Osteocyte (in vitro differentiated cells): ENCODE results near the gene LYL1. TPM values are rescaled to one million over a fixed set of nuclear protein-coding genes. Genes with fewer than 3 reads are reported as not detected.

ENCODE experiments used
- DNase-seq: peaks from one replicate; pipeline ENCODE4 v3.0.0; 2021; ENCODE audit warnings: mixed read lengths; ENCODE audit not compliant: unreplicated experiment; ENCODE audit errors: extremely low spot score
- H3K27ac Mint-ChIP-seq: one replicate; pipeline ENCODE4 v1.8.0; 2021; ENCODE audit warnings: mild to moderate bottlenecking, mixed read lengths; ENCODE audit not compliant: unreplicated experiment
- H3K27me3 Mint-ChIP-seq: one replicate; pipeline ENCODE4 v1.8.0; 2021; ENCODE audit warnings: mixed read lengths; ENCODE audit not compliant: unreplicated experiment
- H3K36me3 Mint-ChIP-seq: one replicate; pipeline ENCODE4 v1.8.0; 2021; ENCODE audit warnings: mixed read lengths; ENCODE audit not compliant: unreplicated experiment
- H3K4me1 Mint-ChIP-seq: one replicate; pipeline ENCODE4 v1.8.0; 2021; ENCODE audit warnings: mixed read lengths; ENCODE audit not compliant: unreplicated experiment
- H3K4me3 Mint-ChIP-seq: one replicate; pipeline ENCODE4 v1.8.0; 2021; ENCODE audit warnings: mild to moderate bottlenecking, moderate library complexity, mixed read lengths; ENCODE audit not compliant: unreplicated experiment
- H3K9me3 Mint-ChIP-seq: one replicate; pipeline ENCODE4 v1.8.0; 2021; ENCODE audit warnings: mixed read lengths; ENCODE audit not compliant: unreplicated experiment
- total RNA-seq: library from RNA; stranded (reverse); gene quantifications from 2 replicates; pipeline ENCODE4 v1.2.1, GENCODE V29; 2021
- TF ChIP-seq, protein P1 (sequence below): fragments of 200-600 bp; sonication (generic); IDR thresholded peaks from 2 replicates; pipeline ENCODE4 v1.5.0; 2021; ENCODE audit warnings: antibody characterized with exemption, mild to moderate bottlenecking, moderate library complexity

Gene LYL1
- total RNA-seq, 1 donor from 2014 or later = not detected

- Mint-ChIP-seq H3K27ac (peak overlapping the region; percentile 89), H3K4me1 (peaks cover 44% of the 10 kb centered on the region), H3K4me3 (peak overlapping the region; percentile 55), H3K36me3 (no peaks in the 10 kb centered on the region), H3K27me3 (no peaks in the 10 kb centered on the region), H3K9me3 (no peaks in the 10 kb centered on the region)
- no peak for DNase-seq
- TF ChIP-seq, protein P1, sequence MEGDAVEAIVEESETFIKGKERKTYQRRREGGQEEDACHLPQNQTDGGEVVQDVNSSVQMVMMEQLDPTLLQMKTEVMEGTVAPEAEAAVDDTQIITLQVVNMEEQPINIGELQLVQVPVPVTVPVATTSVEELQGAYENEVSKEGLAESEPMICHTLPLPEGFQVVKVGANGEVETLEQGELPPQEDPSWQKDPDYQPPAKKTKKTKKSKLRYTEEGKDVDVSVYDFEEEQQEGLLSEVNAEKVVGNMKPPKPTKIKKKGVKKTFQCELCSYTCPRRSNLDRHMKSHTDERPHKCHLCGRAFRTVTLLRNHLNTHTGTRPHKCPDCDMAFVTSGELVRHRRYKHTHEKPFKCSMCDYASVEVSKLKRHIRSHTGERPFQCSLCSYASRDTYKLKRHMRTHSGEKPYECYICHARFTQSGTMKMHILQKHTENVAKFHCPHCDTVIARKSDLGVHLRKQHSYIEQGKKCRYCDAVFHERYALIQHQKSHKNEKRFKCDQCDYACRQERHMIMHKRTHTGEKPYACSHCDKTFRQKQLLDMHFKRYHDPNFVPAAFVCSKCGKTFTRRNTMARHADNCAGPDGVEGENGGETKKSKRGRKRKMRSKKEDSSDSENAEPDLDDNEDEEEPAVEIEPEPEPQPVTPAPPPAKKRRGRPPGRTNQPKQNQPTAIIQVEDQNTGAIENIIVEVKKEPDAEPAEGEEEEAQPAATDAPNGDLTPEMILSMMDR = no peak
Measured at GRCh38 chr19:13121551-13122274, 19.1 kb upstream of the LYL1 start.

DNA sequence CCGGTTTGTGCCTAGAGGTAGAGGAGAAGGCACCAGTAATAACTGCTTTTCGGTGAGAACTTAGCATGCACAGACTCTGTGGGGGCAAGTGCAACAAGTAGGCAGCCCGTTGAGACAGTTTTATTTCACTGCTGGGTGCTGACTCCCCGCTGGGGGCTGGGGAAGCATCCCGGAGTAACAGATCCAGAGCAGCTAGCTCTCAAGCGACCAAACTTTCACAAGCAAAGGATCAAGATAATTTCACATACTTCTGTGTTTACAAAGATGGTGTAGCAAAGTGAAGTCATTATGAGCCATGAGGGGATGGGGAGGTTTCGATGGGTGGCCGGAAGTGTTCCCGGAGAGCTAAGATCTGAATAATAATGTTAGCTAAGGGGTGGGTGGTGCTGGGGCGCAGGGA is 18.2 kb upstream of the LYL1 start:
- Mint-ChIP-seq H3K4me1 (peaks cover 51% of the 10 kb centered on the region), H3K27ac (peak overlapping the region; percentile 89)

GRCh38 chr19:13120031-13120430 is 17.4 kb upstream of the LYL1 start:
- Mint-ChIP-seq H3K4me3 (peak overlapping the region; percentile 77), H3K36me3 (no peaks in the 10 kb centered on the region), H3K4me1 (peaks cover 56% of the 10 kb centered on the region), H3K27me3 (no peaks in the 10 kb centered on the region), H3K9me3 (no peaks in the 10 kb centered on the region), H3K27ac (peak overlapping the region; percentile 89)
- no peak for DNase-seq
- TF ChIP-seq, protein P1 = no peak

More for the DNA sequence above, 18.2 kb upstream of the LYL1 start:
- H3K27me3 Mint-ChIP-seq = no peaks in the 10 kb centered on the region
- DNase-seq = no peak
- H3K4me3 Mint-ChIP-seq = peak overlapping the region; percentile 55
- no peaks in the 10 kb centered on the region for H3K9me3 Mint-ChIP-seq
- H3K36me3 Mint-ChIP-seq = no peaks in the 10 kb centered on the region
- TF ChIP-seq, protein P1 = no peak

GRCh38 chr19:13119627-13120026 is 17.0 kb upstream of the LYL1 start:
- no peak for DNase-seq
- Mint-ChIP-seq H3K4me3 (peak overlapping the region; percentile 77), H3K4me1 (peaks cover 56% of the 10 kb centered on the region), H3K27me3 (no peaks in the 10 kb centered on the region), H3K36me3 (no peaks in the 10 kb centered on the region), H3K9me3 (no peaks in the 10 kb centered on the region), H3K27ac (peak overlapping the region; percentile 89)
- TF ChIP-seq, protein P1 = no peak

- no peaks in the 10 kb centered on the region for H3K9me3 Mint-ChIP-seq
- TF ChIP-seq, protein P1 = no peak
- H3K4me3 Mint-ChIP-seq = peak overlapping the region; percentile 77
- peaks cover 56% of the 10 kb centered on the region for H3K4me1 Mint-ChIP-seq
- H3K27me3 Mint-ChIP-seq = no peaks in the 10 kb centered on the region
- DNase-seq = no peak
- no peaks in the 10 kb centered on the region for H3K36me3 Mint-ChIP-seq
- peak overlapping the region; percentile 89 for H3K27ac Mint-ChIP-seq
Measured at GRCh38 chr19:13118424-13119193, 16.0 kb upstream of the LYL1 start.
